Ishikawa (cell line): ENCODE results near the gene NOL6.

Experiments used
- CREB1 ChIP-seq: IDR thresholded peaks from 2 replicates; pipeline ENCODE4 v1.6.1; 2012; ENCODE audit warnings: low read depth
- EP300 ChIP-seq: IDR thresholded peaks from 2 replicates; pipeline ENCODE4 v1.6.1; 2012; ENCODE audit warnings: borderline replicate concordance
- NFIC ChIP-seq: IDR thresholded peaks from 2 replicates; pipeline ENCODE4 v1.6.1; 2012
- RAD21 ChIP-seq: IDR thresholded peaks from 2 replicates; pipeline ENCODE4 v1.6.1; 2012; ENCODE audit warnings: low read depth
- TAF1 ChIP-seq: IDR thresholded peaks from 2 replicates; pipeline ENCODE4 v1.6.1; 2012; ENCODE audit warnings: low read depth, mild to moderate bottlenecking
- TCF12 ChIP-seq: IDR thresholded peaks from 2 replicates; pipeline ENCODE4 v1.6.1; 2012; ENCODE audit warnings: low read depth
- ZBTB7A ChIP-seq: IDR thresholded peaks from 2 replicates; pipeline ENCODE4 v1.6.1; 2012; ENCODE audit warnings: low read depth
- TF ChIP-seq, protein P1 (sequence below): IDR thresholded peaks from 2 replicates; pipeline ENCODE4 v1.6.1; 2012; ENCODE audit warnings: low read depth, mild to moderate bottlenecking
- TF ChIP-seq, protein P2 (sequence below): IDR thresholded peaks from 2 replicates; pipeline ENCODE4 v1.6.1; 2012
- TF ChIP-seq, protein P3 (sequence below): IDR thresholded peaks from 2 replicates; pipeline ENCODE4 v1.6.1; 2012

DNA sequence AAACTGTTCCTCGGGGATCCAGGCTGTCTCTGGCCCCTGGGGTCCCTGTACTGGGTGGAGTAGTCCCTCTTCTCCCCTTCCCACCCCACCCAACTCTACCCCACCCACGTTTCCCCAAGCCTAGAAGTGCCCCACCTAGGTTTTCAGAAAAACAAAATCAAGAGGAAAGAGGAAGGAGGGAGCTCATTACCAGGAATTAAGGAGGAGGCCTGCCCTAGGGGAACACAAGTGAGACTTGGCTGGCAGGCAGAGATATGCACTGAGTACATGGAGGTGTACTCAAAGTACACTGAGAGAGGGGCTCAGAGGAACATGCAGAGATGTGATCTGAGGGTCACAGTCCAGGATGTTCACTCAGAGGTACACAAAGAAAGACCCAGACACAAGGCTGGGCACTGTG is 36.5 kb downstream of the NOL6 start:
- no peak for TF ChIP-seq CREB1
- TF ChIP-seq, protein P1, sequence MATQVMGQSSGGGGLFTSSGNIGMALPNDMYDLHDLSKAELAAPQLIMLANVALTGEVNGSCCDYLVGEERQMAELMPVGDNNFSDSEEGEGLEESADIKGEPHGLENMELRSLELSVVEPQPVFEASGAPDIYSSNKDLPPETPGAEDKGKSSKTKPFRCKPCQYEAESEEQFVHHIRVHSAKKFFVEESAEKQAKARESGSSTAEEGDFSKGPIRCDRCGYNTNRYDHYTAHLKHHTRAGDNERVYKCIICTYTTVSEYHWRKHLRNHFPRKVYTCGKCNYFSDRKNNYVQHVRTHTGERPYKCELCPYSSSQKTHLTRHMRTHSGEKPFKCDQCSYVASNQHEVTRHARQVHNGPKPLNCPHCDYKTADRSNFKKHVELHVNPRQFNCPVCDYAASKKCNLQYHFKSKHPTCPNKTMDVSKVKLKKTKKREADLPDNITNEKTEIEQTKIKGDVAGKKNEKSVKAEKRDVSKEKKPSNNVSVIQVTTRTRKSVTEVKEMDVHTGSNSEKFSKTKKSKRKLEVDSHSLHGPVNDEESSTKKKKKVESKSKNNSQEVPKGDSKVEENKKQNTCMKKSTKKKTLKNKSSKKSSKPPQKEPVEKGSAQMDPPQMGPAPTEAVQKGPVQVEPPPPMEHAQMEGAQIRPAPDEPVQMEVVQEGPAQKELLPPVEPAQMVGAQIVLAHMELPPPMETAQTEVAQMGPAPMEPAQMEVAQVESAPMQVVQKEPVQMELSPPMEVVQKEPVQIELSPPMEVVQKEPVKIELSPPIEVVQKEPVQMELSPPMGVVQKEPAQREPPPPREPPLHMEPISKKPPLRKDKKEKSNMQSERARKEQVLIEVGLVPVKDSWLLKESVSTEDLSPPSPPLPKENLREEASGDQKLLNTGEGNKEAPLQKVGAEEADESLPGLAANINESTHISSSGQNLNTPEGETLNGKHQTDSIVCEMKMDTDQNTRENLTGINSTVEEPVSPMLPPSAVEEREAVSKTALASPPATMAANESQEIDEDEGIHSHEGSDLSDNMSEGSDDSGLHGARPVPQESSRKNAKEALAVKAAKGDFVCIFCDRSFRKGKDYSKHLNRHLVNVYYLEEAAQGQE = no peak
- TF ChIP-seq EP300 = no peak
- TF ChIP-seq TAF1 = no peak
- TF ChIP-seq ZBTB7A = no peak
- no peak for TF ChIP-seq RAD21
- TF ChIP-seq, protein P2, sequence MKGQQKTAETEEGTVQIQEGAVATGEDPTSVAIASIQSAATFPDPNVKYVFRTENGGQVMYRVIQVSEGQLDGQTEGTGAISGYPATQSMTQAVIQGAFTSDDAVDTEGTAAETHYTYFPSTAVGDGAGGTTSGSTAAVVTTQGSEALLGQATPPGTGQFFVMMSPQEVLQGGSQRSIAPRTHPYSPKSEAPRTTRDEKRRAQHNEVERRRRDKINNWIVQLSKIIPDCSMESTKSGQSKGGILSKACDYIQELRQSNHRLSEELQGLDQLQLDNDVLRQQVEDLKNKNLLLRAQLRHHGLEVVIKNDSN = no peak
- TF ChIP-seq TCF12 = no peak
- TF ChIP-seq, protein P3, sequence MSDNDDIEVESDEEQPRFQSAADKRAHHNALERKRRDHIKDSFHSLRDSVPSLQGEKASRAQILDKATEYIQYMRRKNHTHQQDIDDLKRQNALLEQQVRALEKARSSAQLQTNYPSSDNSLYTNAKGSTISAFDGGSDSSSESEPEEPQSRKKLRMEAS = no peak
- no peak for TF ChIP-seq NFIC
